ENCODE data around the gene SLC26A1. TPM values are rescaled to one million over a fixed set of nuclear protein-coding genes. Genes with fewer than 3 reads are reported as not detected.

SLC26A1 gene
- total RNA-seq, 1 donor from 2014 or later, result 2.0 TPM

DNA sequence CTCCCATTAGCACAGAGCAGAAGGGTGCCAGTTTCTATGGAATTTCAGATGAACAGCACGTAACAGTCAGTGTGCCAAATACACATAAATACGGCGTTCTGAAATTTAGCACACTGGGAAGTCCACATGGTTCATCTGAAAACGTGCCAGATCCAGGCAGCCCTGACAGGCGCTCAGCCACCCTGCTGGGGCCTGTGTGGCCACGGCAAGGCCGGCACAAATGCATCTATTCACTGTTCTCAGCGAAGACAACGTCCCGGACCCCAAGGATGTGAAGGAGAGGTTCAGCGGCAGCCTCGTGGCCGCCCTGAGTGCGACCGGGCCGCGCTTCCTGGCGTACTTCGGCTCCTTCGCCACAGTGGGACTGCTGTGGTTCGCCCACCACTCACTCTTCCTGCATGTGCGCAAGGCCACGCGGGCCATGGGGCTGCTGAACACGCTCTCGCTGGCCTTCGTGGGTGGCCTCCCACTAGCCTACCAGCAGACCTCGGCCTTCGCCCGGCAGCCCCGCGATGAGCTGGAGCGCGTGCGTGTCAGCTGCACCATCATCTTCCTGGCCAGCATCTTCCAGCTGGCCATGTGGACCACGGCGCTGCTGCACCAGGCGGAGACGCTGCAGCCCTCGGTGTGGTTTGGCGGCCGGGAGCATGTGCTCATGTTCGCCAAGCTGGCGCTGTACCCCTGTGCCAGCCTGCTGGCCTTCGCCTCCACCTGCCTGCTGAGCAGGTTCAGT, 35.5 kb downstream of the SLC26A1 start:
- FAIRE-seq (no peak), DNase-seq (ENCODE audit: low spot score in 2 of 2) (no peak)

DNA sequence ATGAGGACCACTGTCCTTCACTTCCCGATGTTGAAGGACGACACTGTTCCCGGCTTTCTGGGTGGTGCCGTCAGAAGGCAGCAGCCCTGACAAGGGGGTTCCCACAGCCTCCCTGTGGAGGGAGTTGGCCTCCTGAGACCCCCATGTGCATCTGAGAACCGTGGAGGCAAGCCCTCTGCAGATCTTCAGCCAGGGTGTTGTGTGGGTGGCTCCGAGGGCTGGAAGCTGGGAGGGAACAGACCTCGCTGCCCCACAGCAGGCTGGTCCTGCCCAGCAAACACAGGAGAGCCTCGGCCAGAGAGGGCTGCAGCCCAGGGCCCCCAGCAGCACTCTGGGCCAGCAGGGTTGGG, 36.0 kb downstream of the SLC26A1 start:
- FAIRE-seq (no peak), DNase-seq (ENCODE audit: low spot score in 2 of 2) (no peak)

GRCh38 chr4:956531-957230, 36.5 kb downstream of the SLC26A1 start:
- no peak for FAIRE-seq
- no peak for DNase-seq (ENCODE audit: low spot score in 2 of 2)

DNA sequence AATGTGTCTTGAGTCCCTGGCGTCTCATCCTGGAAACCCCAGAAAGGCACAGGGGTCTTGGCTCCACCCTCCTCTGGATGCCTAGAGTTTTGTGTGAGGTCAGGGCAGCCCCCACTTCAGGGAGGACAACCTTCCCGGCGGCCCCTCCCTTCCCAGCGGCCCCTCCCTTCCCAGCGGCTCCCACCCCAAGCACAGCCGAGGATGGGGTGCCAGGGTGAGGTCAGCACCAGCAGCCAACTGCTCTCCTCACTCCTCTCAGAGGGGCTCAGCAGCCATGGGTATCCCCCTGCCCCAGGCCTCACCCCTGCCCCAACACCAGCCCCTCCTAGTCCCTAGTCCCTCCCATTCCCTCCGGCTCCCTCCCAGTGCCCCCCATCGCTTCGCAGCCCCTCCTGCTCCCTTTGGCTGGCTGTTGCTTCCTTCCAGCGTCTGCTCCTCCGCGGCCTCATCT, 37.2 kb downstream of the SLC26A1 start:
- FAIRE-seq, result no peak
- DNase-seq (ENCODE audit: low spot score in 2 of 2), result no peak

- FAIRE-seq, result no peak
- DNase-seq (ENCODE audit: low spot score in 2 of 2), result no peak
These were observed 37.9 kb downstream of the SLC26A1 start for GRCh38 chr4:955161-955921.

DNA sequence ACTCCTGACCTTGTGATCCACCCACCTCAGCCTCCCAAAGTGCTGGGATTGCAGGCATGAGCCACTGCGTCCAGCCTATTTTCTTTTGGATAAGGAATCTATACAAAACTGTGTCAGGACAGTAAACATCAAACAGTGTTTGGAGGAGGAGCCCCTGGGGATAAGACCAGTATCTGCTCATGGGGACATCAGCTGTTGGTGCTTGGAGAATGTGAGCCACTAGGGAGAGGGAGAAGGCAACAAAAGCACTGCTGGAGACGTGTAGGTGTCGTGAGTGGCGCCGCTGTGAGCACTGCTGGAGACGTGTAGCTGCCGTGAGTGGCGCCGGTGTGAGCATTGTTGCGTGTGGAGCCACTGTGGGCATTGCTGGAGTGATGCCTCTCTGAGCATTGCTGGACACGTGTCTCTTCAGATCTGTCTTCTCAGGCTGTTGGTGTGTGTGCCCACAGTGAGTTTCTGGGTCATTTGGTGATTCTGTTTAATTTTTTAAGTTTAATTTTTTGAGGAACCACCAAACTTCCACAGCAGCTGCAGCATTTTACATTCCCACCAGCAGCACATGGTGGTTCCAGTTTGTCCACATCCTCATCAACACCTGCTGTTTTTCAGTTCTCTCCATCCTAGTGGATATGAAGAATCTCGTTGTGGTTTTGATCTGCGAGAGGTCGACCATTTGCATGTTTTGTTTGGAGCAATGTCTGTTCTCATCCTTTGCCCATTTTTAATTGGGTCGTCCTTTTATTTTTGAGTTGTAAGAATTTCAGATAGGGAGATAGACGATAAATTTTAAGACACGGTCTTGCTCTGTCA, 38.8 kb downstream of the SLC26A1 start:
- DNase-seq (ENCODE audit: low spot score in 2 of 2) (no peak), FAIRE-seq (no peak)

GRCh38 chr4:953574-953915, 39.7 kb downstream of the SLC26A1 start:
- FAIRE-seq (no peak), DNase-seq (ENCODE audit: low spot score in 2 of 2) (no peak)

- FAIRE-seq (no peak), DNase-seq (ENCODE audit: low spot score in 2 of 2) (no peak)
These were observed 40.2 kb downstream of the SLC26A1 start for GRCh38 chr4:952881-953573.

- FAIRE-seq, result no peak
These were observed 41.4 kb downstream of the SLC26A1 start for GRCh38 chr4:951594-952468.

DNA sequence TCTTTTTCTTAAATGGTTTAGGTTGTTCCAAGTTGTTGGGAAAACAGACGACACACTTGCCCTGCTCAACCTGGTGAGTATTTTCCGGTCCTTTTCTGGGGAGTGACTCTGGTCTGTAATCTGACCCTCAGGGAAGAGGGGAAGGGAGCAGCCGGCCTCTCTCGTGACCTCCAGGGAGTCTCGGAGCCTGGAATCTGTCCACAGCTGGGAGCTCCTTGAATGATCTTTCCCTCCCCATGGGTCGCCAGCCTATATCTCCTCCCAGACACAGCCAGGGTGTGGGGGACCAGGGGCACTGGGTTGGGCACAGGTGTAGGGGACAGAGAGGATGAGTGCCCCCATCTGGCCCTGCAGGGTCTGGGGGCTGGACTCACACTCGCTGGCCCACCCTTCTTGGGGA, 42.0 kb downstream of the SLC26A1 start:
- DNase-seq (ENCODE audit: low spot score in 2 of 2), result no peak
- no peak for FAIRE-seq

More at GRCh38 chr4:951594-952468, 41.4 kb downstream of the SLC26A1 start:
- DNase-seq (ENCODE audit: low spot score in 2 of 2), result no peak

DNA sequence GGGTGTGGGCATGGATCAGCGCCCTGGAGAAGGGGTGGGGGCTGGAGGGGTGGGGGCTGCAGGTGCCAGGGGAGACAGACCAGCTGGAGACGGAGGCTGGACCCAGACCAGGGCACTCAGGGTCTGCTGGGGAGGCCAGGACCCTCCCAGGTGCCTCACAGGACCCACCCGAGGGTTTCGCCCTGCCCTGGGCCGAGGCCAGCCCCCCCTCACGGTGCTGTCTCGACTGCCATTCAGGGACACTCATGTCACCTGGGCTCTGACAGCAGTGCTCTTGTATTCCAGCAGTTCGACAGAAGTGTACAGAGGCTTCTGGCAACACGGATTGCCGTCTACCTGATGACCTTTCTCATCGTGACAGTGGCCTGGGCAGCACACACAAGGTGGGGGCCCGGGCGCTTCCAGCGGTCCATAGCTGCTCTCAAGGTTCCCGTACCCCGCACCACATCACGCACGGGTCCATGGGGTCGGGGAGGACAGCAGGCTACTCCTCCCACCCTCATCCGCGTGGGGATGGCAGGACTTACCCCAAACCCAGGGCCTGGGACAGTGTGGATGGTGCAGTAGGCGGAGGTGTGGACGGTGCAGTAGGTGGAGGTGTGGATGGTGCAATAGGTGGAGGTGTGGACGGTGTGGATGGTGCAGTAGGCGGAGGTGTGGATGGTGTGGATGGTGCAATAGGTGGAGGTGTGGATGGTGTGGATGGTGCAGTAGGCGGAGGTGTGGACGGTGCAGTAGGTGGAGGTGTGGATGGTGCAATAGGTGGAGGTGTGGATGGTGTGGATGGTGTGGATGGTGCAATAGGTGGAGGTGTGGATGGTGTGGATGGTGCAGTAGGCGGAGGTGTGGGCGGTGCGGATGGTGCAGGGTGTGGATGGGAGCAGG, 42.8 kb downstream of the SLC26A1 start:
- DNase-seq (ENCODE audit: low spot score in 2 of 2), result no peak
- no peak for FAIRE-seq

DNA sequence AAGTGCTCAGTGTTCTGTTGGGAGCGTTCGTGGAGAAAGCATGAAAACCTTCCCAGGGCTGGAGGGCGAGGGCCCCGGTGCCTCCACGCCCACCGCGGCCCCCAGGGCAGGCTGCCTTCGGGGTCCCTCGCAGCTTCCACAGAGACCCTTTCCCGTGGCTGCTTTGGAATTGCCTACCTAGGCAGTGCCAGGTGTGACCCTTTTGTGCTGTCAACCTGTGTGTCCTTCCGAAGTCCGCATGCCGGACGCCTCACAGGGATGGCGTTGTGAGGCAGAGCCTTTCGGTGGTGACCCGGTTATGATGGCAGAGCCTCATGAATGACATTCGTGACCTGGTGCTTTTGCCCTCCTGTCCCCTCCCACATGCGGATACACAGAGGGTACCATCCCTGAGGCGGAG, 43.5 kb downstream of the SLC26A1 start:
- no peak for DNase-seq (ENCODE audit: low spot score in 2 of 2)
- FAIRE-seq, result no peak

- DNase-seq (ENCODE audit: low spot score in 2 of 2) (no peak), FAIRE-seq (no peak)
These were observed 44.3 kb downstream of the SLC26A1 start for GRCh38 chr4:948936-949300.

- DNase-seq (ENCODE audit: low spot score in 2 of 2), result no peak
- FAIRE-seq, result no peak
These were observed 44.9 kb downstream of the SLC26A1 start for GRCh38 chr4:948101-948935.

GRCh38 chr4:947491-947971, 45.7 kb downstream of the SLC26A1 start:
- no peak for DNase-seq (ENCODE audit: low spot score in 2 of 2)
- FAIRE-seq, result no peak

- FAIRE-seq (no peak), DNase-seq (ENCODE audit: low spot score in 2 of 2) (no peak)
These were observed 46.4 kb downstream of the SLC26A1 start for GRCh38 chr4:946517-947471.
